NCI-H82 treated with DMSO at 0.1 percent for 48 hours (cell line): ENCODE results near the gene PCSK6.
A peak's percentile ranks its signal among the peaks of the same experiment; 100 is the strongest.

Experiments used
- DNase-seq: peaks from one replicate; lab custom pipeline; 2025; ENCODE audit not compliant: unreplicated experiment; lab: John Stamatoyannopoulos, UW

The PCSK6 gene

DNA sequence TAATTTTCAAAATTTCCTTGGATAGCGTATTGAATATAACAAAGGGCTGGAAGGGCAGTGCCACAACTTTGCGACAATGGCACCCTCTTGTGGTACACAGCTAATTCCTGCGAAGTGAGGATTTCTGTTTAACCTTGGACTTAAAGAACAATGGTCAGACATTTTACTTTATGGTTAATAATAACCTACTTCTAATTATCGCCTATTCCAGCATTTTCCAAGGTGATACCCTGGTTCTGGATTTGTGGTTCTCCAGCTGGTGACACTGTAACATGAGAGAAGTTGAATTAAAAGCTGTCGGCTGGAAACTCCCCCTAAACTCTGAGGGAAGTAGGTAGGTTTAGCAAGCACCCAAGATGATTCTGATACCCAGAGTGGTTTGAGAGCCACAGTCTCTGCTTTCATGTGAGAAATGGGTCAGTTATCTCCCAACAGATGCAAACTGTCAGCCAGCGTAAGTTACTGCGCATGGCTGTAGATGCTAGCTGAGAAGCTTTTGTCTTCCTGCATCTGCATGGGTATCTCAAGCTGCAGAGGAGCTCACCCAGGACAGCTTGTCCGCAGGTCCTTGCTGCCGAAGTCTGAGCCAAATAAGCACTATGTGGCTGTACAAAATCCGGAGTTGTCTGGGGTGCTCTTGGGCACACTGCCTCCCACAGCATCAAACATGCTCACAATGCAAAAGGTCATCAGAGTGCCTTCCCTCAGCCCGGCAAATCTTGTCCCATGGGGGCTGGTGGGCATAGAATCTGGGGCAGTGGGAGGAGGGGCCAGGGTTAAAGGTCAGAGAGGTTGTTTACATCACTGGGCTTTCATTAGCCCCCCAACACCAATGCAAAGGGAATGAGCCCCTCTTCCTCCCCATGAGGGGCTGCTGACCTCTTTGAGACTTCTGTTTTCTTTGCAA lies 231.0 kb downstream of the PCSK6 start:
- DNase-seq, result peak; percentile 8

GRCh38 chr15:101256757-101257156 lies 232.8 kb downstream of the PCSK6 start:
- DNase-seq, result no peak

DNA sequence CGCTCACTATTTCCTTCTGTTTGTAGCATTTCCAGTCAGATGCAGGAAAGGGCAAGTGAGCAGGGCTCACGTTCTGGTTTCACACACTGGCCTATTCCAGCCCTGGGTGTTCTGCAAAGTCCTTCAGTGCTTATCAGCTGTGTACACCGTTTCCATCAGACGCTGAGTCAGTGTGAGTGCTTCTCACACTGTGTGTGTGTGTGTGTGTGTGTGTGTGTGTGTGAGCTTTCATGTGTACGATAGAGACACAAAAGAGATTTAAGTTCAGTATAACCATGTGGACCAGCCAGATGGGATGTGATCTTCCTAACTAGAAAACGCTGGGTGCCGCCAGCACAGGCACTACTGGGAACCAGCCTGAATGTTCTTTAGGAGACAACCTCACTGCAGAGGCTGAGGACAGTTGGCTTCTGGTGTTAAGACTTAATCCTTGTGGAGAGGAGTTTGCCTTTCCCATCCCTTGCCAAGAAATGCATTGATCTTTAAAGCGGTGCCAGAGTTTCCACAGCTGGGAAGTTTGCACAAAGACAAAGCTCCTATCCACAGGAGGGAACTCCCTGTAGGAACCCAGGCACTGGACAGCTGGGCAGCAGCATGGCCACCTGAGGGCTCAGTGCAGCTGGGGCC lies 233.8 kb downstream of the PCSK6 start:
- DNase-seq, result peak; percentile 23

GRCh38 chr15:101255051-101255395 lies 234.5 kb downstream of the PCSK6 start:
- no peak for DNase-seq

DNA sequence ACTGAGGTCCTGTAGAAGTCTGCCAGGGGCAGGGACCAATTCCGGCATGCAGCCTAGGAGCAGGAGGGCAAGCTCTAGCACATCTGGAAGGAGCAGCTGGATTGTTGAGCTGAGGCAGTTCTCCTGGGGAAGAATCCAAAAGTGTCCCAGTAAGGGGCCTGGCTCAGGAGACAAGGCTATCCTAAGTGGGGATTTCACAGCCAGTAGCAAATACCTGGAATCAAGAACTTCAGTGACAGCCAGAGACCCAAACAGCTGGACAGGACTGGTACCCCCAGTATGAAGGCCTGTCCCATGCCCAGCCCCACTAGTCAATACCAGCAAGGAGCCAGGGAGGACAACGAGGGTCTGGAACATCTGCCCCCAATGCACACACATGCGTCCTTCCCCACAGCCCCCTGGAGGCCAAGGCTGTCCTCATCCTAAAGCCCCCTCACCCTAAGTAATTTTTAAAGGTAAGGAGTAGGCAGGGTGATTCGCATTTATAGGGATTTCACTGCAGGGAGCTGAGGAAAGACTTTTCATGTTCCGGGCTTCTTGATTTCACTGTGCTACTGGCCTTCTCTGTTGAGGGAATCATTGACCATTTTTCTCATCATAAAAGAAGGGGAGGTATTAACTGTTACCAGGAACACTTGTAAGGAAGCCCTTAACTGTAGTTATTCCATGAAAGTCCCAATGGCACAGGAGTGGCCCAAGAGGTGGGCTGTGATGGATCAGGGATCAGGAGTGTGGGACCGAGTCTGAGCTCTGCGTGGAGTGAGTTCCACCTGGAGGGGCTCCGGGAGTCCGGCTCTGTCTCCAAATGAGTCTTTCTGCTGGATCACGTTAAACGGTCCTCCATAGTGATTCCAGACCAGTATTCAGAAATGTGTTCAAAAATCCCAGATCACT lies 235.1 kb downstream of the PCSK6 start:
- DNase-seq, result no peak
